GM12878 (cell line): ENCODE measurements around the gene NID1.

Experiments
- CEBPB ChIP-seq, 2 experiments: fragments of 150-350 bp in 1 of 2; IDR thresholded peaks; 2 replicates each; pipeline ENCODE4 v1.6.1; 2012 to 2014; ENCODE audit warnings: low read depth in 2 of 2, low read length in 2 of 2, borderline replicate concordance in 1 of 2, inconsistent platforms in 1 of 2
- EZH2 ChIP-seq: IDR thresholded peaks from 2 replicates; pipeline ENCODE4 v1.6.1; 2012; ENCODE audit warnings: low read depth, mild to moderate bottlenecking, control low read depth, inconsistent platforms, low read length, borderline replicate concordance; ENCODE audit not compliant: control insufficient read depth
- PBX3 ChIP-seq: IDR thresholded peaks from 2 replicates; pipeline ENCODE4 v1.6.1; 2011; ENCODE audit warnings: mild to moderate bottlenecking, low read depth, low read length, moderate library complexity; ENCODE audit not compliant: insufficient replicate concordance
- POU2F2 ChIP-seq: IDR thresholded peaks from 3 replicates; pipeline ENCODE4 v1.6.1; 2011; ENCODE audit warnings: low read depth, mild to moderate bottlenecking, low read length, borderline replicate concordance
- RFX5 ChIP-seq: IDR thresholded peaks from 2 replicates; pipeline ENCODE4 v1.6.1; 2011; ENCODE audit warnings: low read depth, low read length, improper control_type of control experiment
- SUZ12 ChIP-seq: fragments of 200-600 bp; sonication (generic); IDR thresholded peaks from one replicate; pipeline ENCODE4 v1.6.1; 2018; ENCODE audit warnings: antibody characterized with exemption, mild to moderate bottlenecking; ENCODE audit not compliant: unreplicated experiment

GRCh38 chr1:236081546-236082227, 16.8 kb upstream of the NID1 start:
- no peak for TF ChIP-seq SUZ12
- TF ChIP-seq RFX5: no peak
- TF ChIP-seq EZH2: no peak
- no peak for TF ChIP-seq CEBPB (IDR thresholded peaks at IDR 0.05; ENCODE audit: borderline replicate concordance in 1 of 2, low read depth in 2 of 2, low read length in 2 of 2)
- no peak for TF ChIP-seq POU2F2
- TF ChIP-seq PBX3: no peak
